Measurements from ENCODE around the gene WDR18. TPM values are rescaled to one million over a fixed set of nuclear protein-coding genes. Genes with fewer than 3 reads are reported as not detected.
A peak's percentile ranks its signal among the peaks of the same experiment; 100 is the strongest.

WDR18 gene
- total and polyA plus RNA-seq, 2 of the 8 experiments (the other 6 are each of a cell fraction or from before 2014, with no cell fraction given), result 87.7 to 177 TPM

DNA sequence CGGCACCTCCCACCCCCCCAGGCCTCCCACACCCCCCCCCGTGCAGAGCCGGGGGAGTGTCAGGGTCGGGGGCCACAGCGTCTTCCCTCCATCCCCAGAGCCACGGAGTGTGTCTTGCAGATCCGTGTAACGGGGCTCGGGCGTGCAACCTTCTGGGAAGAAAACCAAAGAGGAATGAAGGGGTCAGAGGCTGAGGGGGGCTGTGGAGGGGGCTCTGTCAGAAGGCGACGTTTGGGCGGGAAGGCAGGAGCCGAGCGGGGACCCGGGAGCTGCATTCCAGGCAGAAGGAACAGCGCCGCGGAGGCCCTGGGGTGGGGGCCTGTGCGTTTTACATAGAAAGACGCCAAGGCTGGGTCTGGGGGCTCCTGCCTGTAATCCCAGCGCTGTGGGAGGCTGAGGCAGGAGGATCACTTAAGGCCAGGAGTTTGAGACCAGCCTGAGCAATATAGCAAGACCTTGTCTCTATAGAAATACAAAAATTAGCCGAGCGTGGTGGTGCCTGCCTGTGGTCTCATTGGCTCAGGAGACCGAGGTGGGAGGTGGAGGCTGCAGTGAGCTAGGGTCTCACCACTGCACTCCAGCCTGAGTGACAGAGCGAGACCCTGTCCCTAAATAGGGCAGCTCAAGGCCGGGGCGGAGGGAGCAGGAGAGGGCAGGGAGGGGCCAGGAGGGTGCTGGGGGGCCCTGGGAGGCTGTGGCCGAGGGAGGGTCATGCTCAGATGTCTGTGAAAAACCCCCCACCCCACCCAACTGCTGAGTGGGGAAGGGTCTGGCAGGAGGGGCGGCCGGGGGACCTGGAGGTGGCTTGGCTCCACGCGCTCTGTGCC, 30.5 kb upstream of the WDR18 start:
- H3K27ac ChIP-seq (ENCODE audit: low read depth, low read length), result peak overlapping the region; percentile 45; the same call in 1 of the 2 replicates
- DNase-seq (ENCODE audit: low read depth in 1 of 2, low spot score in 2 of 2), result no peak
- peak overlapping the region; percentile 91 for H3K4ac ChIP-seq (replicated peaks; ENCODE audit: insufficient read length, low read depth, low read length)

More for the DNA sequence above, 30.5 kb upstream of the WDR18 start:
- Histone ChIP-seq H3K23me2 (ENCODE audit: low read depth, low read length) (no peaks in the 10 kb centered on the region; the same call in 1 of the 2 replicates), H3K9ac (replicated peaks in 1 of 4; ENCODE audit: extremely low read depth in 1 of 4, low read depth in 3 of 4, low read length in 3 of 4) (no peak overlapping the region), H2BK120ac (replicated peaks; ENCODE audit: low read depth, low read length) (no peak overlapping the region), H4K91ac (replicated peaks; ENCODE audit: insufficient read length, low read length) (peak overlapping the region; percentile 66), H3K27me3 (replicated peaks in 1 of 4; ENCODE audit: control insufficient read depth in 3 of 4, extremely low read depth in 1 of 4, insufficient read depth in 3 of 4, low read length in 3 of 4) (no peaks in the 10 kb centered on the region), H3K36me3 (ENCODE audit: control insufficient read depth in 2 of 4, insufficient read depth in 4 of 4, low read length in 3 of 4) (no peaks in the 10 kb centered on the region), H3K4me3 (ENCODE audit: extremely low read depth in 1 of 4, insufficient read depth in 2 of 4, low read depth in 3 of 4, low read length in 4 of 4) (peak overlapping the region in 2 of 4 experiments; percentile 12 to 51; a peak in 2 of 8 replicates), H3K23ac (ENCODE audit: insufficient read length) (no peak overlapping the region), H2BK15ac (ENCODE audit: low read length) (peak overlapping the region; percentile 53; the same call in 1 of the 2 replicates), H3K18ac (ENCODE audit: extremely low read depth, low read length) (peak overlapping the region; percentile 86), H3K14ac (ENCODE audit: insufficient read length) (no peak overlapping the region), H4K20me1 (replicated peaks in 1 of 2; ENCODE audit: control insufficient read depth in 1 of 2, insufficient read depth in 2 of 2, low read length in 2 of 2) (peaks cover 0 to 1% of the 10 kb centered on the region in 2 experiments), H2AK5ac (ENCODE audit: low read depth, low read length) (peak overlapping the region; percentile 59; the same call in 1 of the 2 replicates), H4K5ac (ENCODE audit: insufficient read length, low read depth, low read length) (peak overlapping the region; percentile 60), H2BK12ac (ENCODE audit: low read depth, low read length) (peak overlapping the region; percentile 7; the same call in 1 of the 2 replicates), H2BK20ac (ENCODE audit: low read length) (no peak overlapping the region), H3K9me3 (ENCODE audit: insufficient read depth in 2 of 2, low read depth in 1 of 2, low read length in 1 of 2) (no peaks in the 10 kb centered on the region), H3K79me2 (ENCODE audit: control insufficient read depth in 1 of 2, insufficient read depth in 2 of 2, low read length in 2 of 2) (peaks cover 0 to 26% of the 10 kb centered on the region in 2 experiments; a peak in 1 of 4 replicates), H3K79me1 (ENCODE audit: low read depth, low read length) (peaks cover 11% of the 10 kb centered on the region), H3K4me1 (replicated peaks in 1 of 4; ENCODE audit: control insufficient read depth in 3 of 4, insufficient read depth in 4 of 4, low read length in 3 of 4) (peaks cover 5 to 46% (median 23%) of the 10 kb centered on the region in 4 experiments), H3K4me2 (ENCODE audit: insufficient read depth in 1 of 2, low read depth in 2 of 2, low read length in 2 of 2) (peak overlapping the region; percentile 38 to 63; a peak in 2 of 4 replicates), H4K8ac (ENCODE audit: extremely low read depth, insufficient read depth, low read length) (peak overlapping the region; percentile 54), H3K56ac (replicated peaks; ENCODE audit: insufficient read length, low read depth, low read length) (no peak overlapping the region), H2AFZ (ENCODE audit: low read length) (no peak overlapping the region), H2BK5ac (ENCODE audit: low read depth, low read length) (peak overlapping the region; percentile 77; the same call in 1 of the 2 replicates)
- ChIA-PET POLR2A (ENCODE audit: partially characterized antibody) (interaction anchor here (0.6 to 1.9 kb wide), 6 partner anchors 14 to 315 kb away, joined by 3 to 8 read pairs (median 3); partner anchors contain the start of genes CIRBP and WDR18), CTCF (ENCODE audit: partially characterized antibody) (interaction anchor here (0.6 to 2.8 kb wide), 4 partner anchors 8 to 260 kb away, joined by 3 to 9 read pairs (median 3); no protein-coding TSS in a partner anchor)
- no peak for FAIRE-seq
- TF ChIP-seq GABPA (IDR thresholded peaks at IDR 0.05; ENCODE audit: borderline replicate concordance, insufficient read depth, low read length) (no peak), TEAD4 (IDR thresholded peaks at IDR 0.05; ENCODE audit: low read depth, low read length) (peak; percentile 55; the same call in 1 of the 2 replicates)
- TF ChIP-seq, protein P1, sequence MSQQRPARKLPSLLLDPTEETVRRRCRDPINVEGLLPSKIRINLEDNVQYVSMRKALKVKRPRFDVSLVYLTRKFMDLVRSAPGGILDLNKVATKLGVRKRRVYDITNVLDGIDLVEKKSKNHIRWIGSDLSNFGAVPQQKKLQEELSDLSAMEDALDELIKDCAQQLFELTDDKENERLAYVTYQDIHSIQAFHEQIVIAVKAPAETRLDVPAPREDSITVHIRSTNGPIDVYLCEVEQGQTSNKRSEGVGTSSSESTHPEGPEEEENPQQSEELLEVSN (IDR thresholded peaks at IDR 0.05), result peak; percentile 66
- WGBS, 2 experiments (ENCODE audit: extremely low coverage in 1 of 2, insufficient coverage in 1 of 2, insufficient read length in 1 of 2, insufficient replicate concordance in 2 of 2, low coverage in 1 of 2, low lambda C conversion rate in 2 of 2, missing lambda C conversion rate in 1 of 2), result 67% methylated on average over 26 of the region's 33 CpGs; no CpG with 5 or more reads in 1 of the 2 experiments

All from H1 (cell line).